H1 (cell line): ENCODE data around the gene ATL3. TPM values are rescaled to one million over a fixed set of nuclear protein-coding genes. Genes with fewer than 3 reads are reported as not detected.

Experiments
- CTCF ChIA-PET: fragments of 300-600 bp; sonication (Branson Sonifier 250); formaldehyde crosslinking; loops from one replicate; lab custom pipeline; 2021; ENCODE audit not compliant: partially characterized antibody; lab: Charles Lee
- POLR2A ChIA-PET: fragments of 300-600 bp; sonication (Branson Sonifier 250); formaldehyde crosslinking; loops from one replicate; lab custom pipeline; 2021; ENCODE audit warnings: inconsistent platforms; ENCODE audit not compliant: partially characterized antibody; lab: Charles Lee
- DNase-seq, 2 experiments: peaks; one replicate each; pipeline versions ENCODE4 v3.0.0 to v3.0.0-alpha.2; 2010 to 2022; ENCODE audit warnings: low spot score in 2 of 2, low read depth in 1 of 2, mixed read lengths in 1 of 2
- FAIRE-seq: peaks from 2 replicates; lab custom pipeline; 2011; peaks lifted over from hg19 to GRCh38; lab: Jason Lieb, UNC
- H2AFZ ChIP-seq: 2 replicates; pipeline ENCODE4 v1.8.1; 2012; ENCODE audit warnings: low read length, inconsistent platforms
- H2AK5ac ChIP-seq: 2 replicates; pipeline ENCODE4 v1.6.1; 2013; ENCODE audit warnings: low read depth, low read length
- H2BK120ac ChIP-seq: replicated peaks from 2 replicates; pipeline ENCODE3; 2013; ENCODE audit warnings: low read depth, low read length, inconsistent platforms
- H2BK12ac ChIP-seq: 2 replicates; pipeline ENCODE4 v1.6.1; 2013; ENCODE audit warnings: low read depth, low read length
- H2BK15ac ChIP-seq: 2 replicates; pipeline ENCODE4 v1.6.1; 2013; ENCODE audit warnings: low read length
- H2BK20ac ChIP-seq: 2 replicates; pipeline ENCODE4 v1.6.1; 2013; ENCODE audit warnings: low read length
- H2BK5ac ChIP-seq: 2 replicates; pipeline ENCODE4 v1.6.1; 2013; ENCODE audit warnings: low read depth, low read length
- H3K14ac ChIP-seq: 2 replicates; pipeline ENCODE4 v1.6.1; 2013; ENCODE audit warnings: inconsistent platforms; ENCODE audit not compliant: insufficient read length
- H3K18ac ChIP-seq: 2 replicates; pipeline ENCODE4 v1.6.1; 2013; ENCODE audit warnings: low read length; ENCODE audit errors: extremely low read depth
- H3K23ac ChIP-seq: 2 replicates; pipeline ENCODE4 v1.6.1; 2013; ENCODE audit warnings: inconsistent platforms; ENCODE audit not compliant: insufficient read length
- H3K23me2 ChIP-seq: 2 replicates; pipeline ENCODE4 v1.6.1; 2013; ENCODE audit warnings: low read depth, low read length
- H3K27ac ChIP-seq: 2 replicates; pipeline ENCODE4 v1.6.1; 2011; ENCODE audit warnings: low read depth, low read length, inconsistent platforms
- H3K27me3 ChIP-seq, 4 experiments: replicated peaks in 1 of 4; 1 replicate in 1 of 4; 2 replicates in 3 of 4; pipeline versions ENCODE4 v1.6.1 to v1.8.1; 2011 to 2013; ENCODE audit warnings: low read length in 3 of 4, mild to moderate bottlenecking in 3 of 4, inconsistent platforms in 2 of 4, mixed read lengths in 2 of 4, moderate library complexity in 1 of 4; ENCODE audit not compliant: control insufficient read depth in 3 of 4, insufficient read depth in 3 of 4; ENCODE audit errors: extremely low read depth in 1 of 4
- H3K36me3 ChIP-seq, 4 experiments: 2 replicates each; pipeline versions ENCODE4 v1.6.1 to v1.8.1; 2011 to 2013; ENCODE audit warnings: mild to moderate bottlenecking in 4 of 4, low read length in 3 of 4, moderate library complexity in 2 of 4, control low read depth in 1 of 4, inconsistent platforms in 1 of 4; ENCODE audit not compliant: insufficient read depth in 4 of 4, control insufficient read depth in 2 of 4
- H3K4ac ChIP-seq: replicated peaks from 2 replicates; pipeline ENCODE3; 2013; ENCODE audit warnings: low read length, low read depth, mixed read lengths, inconsistent platforms; ENCODE audit not compliant: insufficient read length
- H3K4me1 ChIP-seq, 4 experiments: replicated peaks in 1 of 4; 1 replicate in 1 of 4; 2 replicates in 3 of 4; pipeline versions ENCODE4 v1.6.1 to v1.8.1; 2011 to 2013; ENCODE audit warnings: low read length in 3 of 4, inconsistent platforms in 2 of 4, mixed read lengths in 1 of 4; ENCODE audit not compliant: insufficient read depth in 4 of 4, control insufficient read depth in 3 of 4
- H3K4me2 ChIP-seq, 2 experiments: 2 replicates each; pipeline versions ENCODE4 v1.6.1 to v1.8.1; 2011 to 2013; ENCODE audit warnings: low read depth in 2 of 2, low read length in 2 of 2, control low read depth in 1 of 2, inconsistent platforms in 1 of 2, mild to moderate bottlenecking in 1 of 2; ENCODE audit not compliant: insufficient read depth in 1 of 2
- H3K4me3 ChIP-seq, 4 experiments: fragments of 200-600, 300-600 bp in 1 of 4; sonication (generic), shearing (Covaris generic), sonication (Bioruptor Twin) in 1 of 4; 2 replicates each; pipeline versions ENCODE4 v1.5.1 to v1.8.1; 2011 to 2016; ENCODE audit warnings: low read length in 4 of 4, low read depth in 3 of 4, control low read depth in 2 of 4, inconsistent platforms in 2 of 4, mild to moderate bottlenecking in 2 of 4, mixed read lengths in 1 of 4, moderate library complexity in 1 of 4; ENCODE audit not compliant: insufficient read depth in 2 of 4; ENCODE audit errors: extremely low read depth in 1 of 4
- H3K56ac ChIP-seq: replicated peaks from 2 replicates; pipeline ENCODE3; 2013; ENCODE audit warnings: low read depth, mild to moderate bottlenecking, mixed read lengths, low read length, inconsistent platforms; ENCODE audit not compliant: insufficient read length
- H3K79me1 ChIP-seq: 2 replicates; pipeline ENCODE4 v1.6.1; 2013; ENCODE audit warnings: low read depth, low read length, control low read depth
- H3K79me2 ChIP-seq, 2 experiments: 2 replicates each; pipeline versions ENCODE4 v1.6.1 to v1.8.1; 2012 to 2013; ENCODE audit warnings: low read length in 2 of 2, mild to moderate bottlenecking in 2 of 2, inconsistent platforms in 1 of 2; ENCODE audit not compliant: insufficient read depth in 2 of 2, control insufficient read depth in 1 of 2
- H3K9ac ChIP-seq, 4 experiments: replicated peaks in 1 of 4; 1 replicate in 1 of 4; 2 replicates in 3 of 4; pipeline versions ENCODE4 v1.6.1 to v1.8.1; 2011 to 2013; ENCODE audit warnings: low read depth in 3 of 4, low read length in 3 of 4, control low read depth in 2 of 4, mild to moderate bottlenecking in 2 of 4, moderate library complexity in 2 of 4, inconsistent platforms in 1 of 4; ENCODE audit errors: extremely low read depth in 1 of 4
- H3K9me3 ChIP-seq, 2 experiments: 2 replicates each; pipeline versions ENCODE4 v1.6.1 to v1.8.1; 2012 to 2013; ENCODE audit warnings: mild to moderate bottlenecking in 2 of 2, moderate library complexity in 2 of 2, control low read depth in 1 of 2, inconsistent platforms in 1 of 2, low read depth in 1 of 2, low read length in 1 of 2, mixed read lengths in 1 of 2; ENCODE audit not compliant: insufficient read depth in 2 of 2
- H4K20me1 ChIP-seq, 2 experiments: replicated peaks in 1 of 2; 2 replicates each; pipeline versions ENCODE3 to v1.8.1; 2011 to 2013; ENCODE audit warnings: inconsistent platforms in 2 of 2, low read length in 2 of 2, mild to moderate bottlenecking in 1 of 2; ENCODE audit not compliant: insufficient read depth in 2 of 2, control insufficient read depth in 1 of 2
- H4K5ac ChIP-seq: 2 replicates; pipeline ENCODE4 v1.6.1; 2013; ENCODE audit warnings: low read length, low read depth, mixed read lengths, inconsistent platforms; ENCODE audit not compliant: insufficient read length
- H4K8ac ChIP-seq: 2 replicates; pipeline ENCODE4 v1.8.0; 2013; ENCODE audit warnings: mild to moderate bottlenecking, moderate library complexity, low read length, inconsistent platforms; ENCODE audit not compliant: insufficient read depth; ENCODE audit errors: extremely low read depth
- H4K91ac ChIP-seq: replicated peaks from 2 replicates; pipeline ENCODE3; 2013; ENCODE audit warnings: low read length, mixed read lengths, inconsistent platforms; ENCODE audit not compliant: insufficient read length
- BCL11A ChIP-seq, 2 experiments: IDR thresholded peaks; one replicate each; pipeline ENCODE4 v1.6.1; 2011; ENCODE audit warnings: low read depth in 2 of 2, low read length in 2 of 2, mild to moderate bottlenecking in 2 of 2
- CBX8 ChIP-seq: fragments of 300-800, 300-1000 bp; sonication (generic); IDR thresholded peaks from 2 replicates; pipeline ENCODE4 v1.7.1; 2016; ENCODE audit warnings: low read depth, low read length, borderline replicate concordance
- HDAC2 ChIP-seq, 2 experiments: fragments of 300-600 bp in 1 of 2; sonication (generic) in 1 of 2; IDR thresholded peaks; 2 replicates each; pipeline ENCODE4 v1.6.1; 2011 to 2012; ENCODE audit warnings: low read depth in 2 of 2, low read length in 2 of 2, mild to moderate bottlenecking in 2 of 2, moderate library complexity in 2 of 2, borderline replicate concordance in 1 of 2, inconsistent platforms in 1 of 2
- JUN ChIP-seq: IDR thresholded peaks from 2 replicates; pipeline ENCODE4 v1.6.1; 2011; ENCODE audit warnings: low read depth, mild to moderate bottlenecking, improper control_type of control experiment, low read length
- MAFK ChIP-seq: IDR thresholded peaks from 2 replicates; pipeline ENCODE4 v1.6.1; 2012; ENCODE audit warnings: low read depth, mild to moderate bottlenecking, improper control_type of control experiment, low read length
- SIRT6 ChIP-seq: IDR thresholded peaks from one replicate; pipeline ENCODE4 v1.7.1; 2012; ENCODE audit warnings: low read length, inconsistent platforms
- TBP ChIP-seq: IDR thresholded peaks from 2 replicates; pipeline ENCODE4 v1.6.1; 2011; ENCODE audit warnings: low read depth, low read length, improper control_type of control experiment
- WGBS, 2 experiments: shearing (Covaris generic) in 1 of 2; methylation state at CpG; one replicate each; pipeline versions ENCODE4 v1.1.6 to v1.1.7; 2013 to 2015; ENCODE audit warnings: low lambda C conversion rate in 2 of 2, mixed read lengths in 2 of 2, inconsistent platforms in 1 of 2, low coverage in 1 of 2, missing lambda C conversion rate in 1 of 2; ENCODE audit not compliant: insufficient replicate concordance in 2 of 2, insufficient coverage in 1 of 2, insufficient read length in 1 of 2; ENCODE audit errors: extremely low coverage in 1 of 2, missing lambda C conversion rate in 1 of 2; 5-methylcytosine and 5-hydroxymethylcytosine counted together
- polyA plus RNA-seq, 7 experiments: library from polyadenylated mRNA; depleted of rRNA in 3 of 7; stranded (reverse) in 5 of 7; unstranded in 2 of 7; fragments of >200 nt in 5 of 7; fragments of 200-250 nt in 2 of 7; gene quantifications; 1 replicate in 5 of 7; 2 replicates in 1 of 7; 4 replicates in 1 of 7; pipeline versions ENCODE4 v1.2.1 to v1.2.3, GENCODE V29; 2011 to 2013; ENCODE audit warnings: missing spikeins in 2 of 7, mixed read lengths in 2 of 7
- total RNA-seq: library from RNA; stranded (reverse); fragmentation: NEBNext Ultra II Directional; extraction: Animal tissue kit (Norgen Biotek cat#: 25700); gene quantifications from 2 replicates; pipeline ENCODE4 v1.2.1, GENCODE V29; 2021

Gene ATL3
- total and polyA plus RNA-seq, 2 of the 8 experiments (the other 6 are each of a cell fraction or from before 2014, with no cell fraction given) = 7.8 to 24.5 TPM

- H3K27me3 ChIP-seq = no peaks in the 10 kb centered on the region
- H3K36me3 ChIP-seq = peaks cover 6 to 52% (median 21%) of the 10 kb centered on the region in 4 experiments; a peak in 5 of 8 replicates
- no peak overlapping the region for H2BK12ac ChIP-seq
- H2AFZ ChIP-seq = no peak overlapping the region
- H2BK15ac ChIP-seq = no peak overlapping the region
- no peak overlapping the region for H2BK120ac ChIP-seq
- H2AK5ac ChIP-seq = no peak overlapping the region
- no peak overlapping the region for H4K8ac ChIP-seq
- H4K91ac ChIP-seq = no peak overlapping the region
- POLR2A ChIA-PET = no interaction called here
- H3K9ac ChIP-seq = no peak overlapping the region
- FAIRE-seq (no peak), DNase-seq (no peak)
- no peaks in the 10 kb centered on the region for H3K9me3 ChIP-seq
- H4K20me1 ChIP-seq = peaks cover 0 to 6% of the 10 kb centered on the region in 2 experiments
- H3K79me2 ChIP-seq = no peaks in the 10 kb centered on the region; a peak in 1 of 4 replicates
- H2BK5ac ChIP-seq = peak overlapping the region; percentile 24; the same call in 1 of the 2 replicates
- peaks cover 4% of the 10 kb centered on the region; the same call in 1 of the 2 replicates for H3K79me1 ChIP-seq
- no peak overlapping the region for H3K4me2 ChIP-seq
- H3K4ac ChIP-seq = no peak overlapping the region
- H3K56ac ChIP-seq = no peak overlapping the region
- TF ChIP-seq CBX8 (no peak), HDAC2 (IDR thresholded peaks at IDR 0.05; ENCODE audit: borderline replicate concordance in 1 of 2, low read depth in 2 of 2, low read length in 2 of 2) (no peak), MAFK (no peak), TBP (no peak), SIRT6 (no peak), BCL11A (IDR thresholded peaks at IDR 0.05; ENCODE audit: low read depth in 2 of 2, low read length in 2 of 2) (no peak), JUN (no peak)
- no peak overlapping the region for H4K5ac ChIP-seq
- no peak overlapping the region for H3K27ac ChIP-seq
- H3K23me2 ChIP-seq = no peaks in the 10 kb centered on the region
- H3K4me1 ChIP-seq = no peaks in the 10 kb centered on the region
- no peak overlapping the region for H3K23ac ChIP-seq
- 92% methylated on average over 18 of the region's 18 CpGs; no CpG with 5 or more reads in 1 of the 2 experiments for WGBS, 2 experiments
- H3K18ac ChIP-seq = no peak overlapping the region
- H3K4me3 ChIP-seq = no peak overlapping the region
- H3K14ac ChIP-seq = no peak overlapping the region
- CTCF ChIA-PET = interaction anchor here (1.3 to 1.9 kb wide), 3 partner anchors 15 to 49 kb away, joined by 4 to 9 read pairs (median 6); no protein-coding TSS in a partner anchor
- H2BK20ac ChIP-seq = no peak overlapping the region
Observed at GRCh38 chr11:63590024-63590788, 81.0 kb downstream of the ATL3 start.
